ENCODE results near the gene GAL3ST2. TPM values are rescaled to one million over a fixed set of nuclear protein-coding genes. Genes with fewer than 3 reads are reported as not detected.

Gene GAL3ST2
- total and polyA plus RNA-seq, 8 donors, result 0.26 to 0.31 (median 0.29) TPM; not detected in 2

- no peak for TF ChIP-seq CTCF (IDR thresholded peaks at IDR 0.05)
- intact Hi-C loops (cut with DNase I), result no loop called here
- peaks cover 0 to 17% of the 10 kb centered on the region in 2 donors for H3K36me3 ChIP-seq
- ATAC-seq (no peak), DNase-seq (no peak)
- no peak overlapping the region for H3K4me3 ChIP-seq
- H3K27ac ChIP-seq, result no peak overlapping the region
- H3K9me3 ChIP-seq, result no peaks in the 10 kb centered on the region
- H3K27me3 ChIP-seq, result no peaks in the 10 kb centered on the region
- H3K4me1 ChIP-seq, result no peaks in the 10 kb centered on the region
These were observed 12.1 kb upstream of the GAL3ST2 start for GRCh38 chr2:241764275-241765241.

GRCh38 chr2:241767464-241768250 is 9.0 kb upstream of the GAL3ST2 start:
- Histone ChIP-seq H3K36me3 (peaks cover 0 to 8% of the 10 kb centered on the region in 2 donors), H3K4me1 (peaks cover 0 to 7% of the 10 kb centered on the region in 2 donors), H3K9me3 (no peaks in the 10 kb centered on the region), H3K4me3 (no peak overlapping the region), H3K27me3 (peaks cover 0 to 16% of the 10 kb centered on the region in 2 donors), H3K27ac (no peak overlapping the region)
- no peak for ATAC-seq
- intact Hi-C loops (cut with DNase I), result no loop called here
- no peak for TF ChIP-seq CTCF (IDR thresholded peaks at IDR 0.05)
- DNase-seq, result peak in 1 of 4 donors; percentile 76

- H3K4me3 ChIP-seq, result no peak overlapping the region
- DNase-seq (no peak), ATAC-seq (no peak)
- H3K36me3 ChIP-seq, result peaks cover 0 to 8% of the 10 kb centered on the region in 2 donors
- peaks cover 0 to 7% of the 10 kb centered on the region in 2 donors for H3K4me1 ChIP-seq
- intact Hi-C loops (cut with DNase I), result no loop called here
- no peaks in the 10 kb centered on the region for H3K9me3 ChIP-seq
- TF ChIP-seq CTCF (IDR thresholded peaks at IDR 0.05), result no peak
- H3K27ac ChIP-seq, result no peak overlapping the region
- peaks cover 0 to 23% of the 10 kb centered on the region in 2 donors for H3K27me3 ChIP-seq
These were observed 8.3 kb upstream of the GAL3ST2 start for GRCh38 chr2:241768251-241768711.

- no peaks in the 10 kb centered on the region for H3K9me3 ChIP-seq
- no peak for TF ChIP-seq CTCF (IDR thresholded peaks at IDR 0.05)
- DNase-seq (no peak), ATAC-seq (no peak)
- H3K4me1 ChIP-seq, result peaks cover 0 to 7% of the 10 kb centered on the region in 2 donors
- intact Hi-C loops (cut with DNase I), result no loop called here
- H3K4me3 ChIP-seq, result no peak overlapping the region
- peaks cover 0 to 8% of the 10 kb centered on the region in 2 donors for H3K36me3 ChIP-seq
- peaks cover 0 to 28% of the 10 kb centered on the region in 2 donors for H3K27me3 ChIP-seq
- no peak overlapping the region for H3K27ac ChIP-seq
These were observed 7.8 kb upstream of the GAL3ST2 start for GRCh38 chr2:241768850-241769249.

GRCh38 chr2:241769819-241770184 is 6.8 kb upstream of the GAL3ST2 start:
- Histone ChIP-seq H3K27ac (no peak overlapping the region), H3K4me3 (no peak overlapping the region), H3K36me3 (peaks cover 0 to 8% of the 10 kb centered on the region in 2 donors), H3K4me1 (peaks cover 0 to 7% of the 10 kb centered on the region in 2 donors), H3K9me3 (no peaks in the 10 kb centered on the region), H3K27me3 (peaks cover 0 to 38% of the 10 kb centered on the region in 2 donors)
- intact Hi-C loops (cut with DNase I), result no loop called here
- ATAC-seq (no peak), DNase-seq (no peak)
- TF ChIP-seq CTCF (IDR thresholded peaks at IDR 0.05), result no peak

Measured in left lung (tissue), 10 donors.